ENCODE results near the gene SLC5A7.

The SLC5A7 gene

GRCh38 chr2:107986278-107987217 is at the start of gene SLC5A7:
Gene SLC5A7 (plus strand): TSS chr2:107986524. CDS start chr2:107988156, 1,632 bp downstream.
- no peak for DNase-seq

GRCh38 chr2:107961395-107961794 is 24.9 kb upstream of the SLC5A7 start:
- DNase-seq: no peak

GRCh38 chr2:107964185-107964584 is 22.1 kb upstream of the SLC5A7 start:
- DNase-seq: no peak

GRCh38 chr2:107984707-107985106 is 1.6 kb upstream of the SLC5A7 start:
- no peak for DNase-seq

- DNase-seq: no peak
These were observed 1.8 kb downstream of the SLC5A7 start for GRCh38 chr2:107988108-107988507.

GRCh38 chr2:107989445-107989844 is 3.1 kb downstream of the SLC5A7 start:
- no peak for DNase-seq

GRCh38 chr2:107990718-107991117 is 4.4 kb downstream of the SLC5A7 start:
- DNase-seq: no peak

GRCh38 chr2:107992069-107992468 is 5.7 kb downstream of the SLC5A7 start:
- no peak for DNase-seq

- DNase-seq: no peak
These were observed 12.8 kb downstream of the SLC5A7 start for GRCh38 chr2:107999158-107999557.

- DNase-seq: no peak
These were observed 24.7 kb downstream of the SLC5A7 start for GRCh38 chr2:108010912-108011591.

- DNase-seq: no peak
These were observed 27.0 kb downstream of the SLC5A7 start for GRCh38 chr2:108013305-108013704.

GRCh38 chr2:108022628-108023027 is 36.3 kb downstream of the SLC5A7 start:
- DNase-seq: no peak

- DNase-seq: no peak
These were observed 37.5 kb downstream of the SLC5A7 start for GRCh38 chr2:108023776-108024175.

- DNase-seq: no peak
These were observed 39.9 kb downstream of the SLC5A7 start for GRCh38 chr2:108026092-108026794.

- DNase-seq: no peak
These were observed 43.2 kb downstream of the SLC5A7 start for GRCh38 chr2:108029496-108029895.

- no peak for DNase-seq
These were observed 43.6 kb downstream of the SLC5A7 start for GRCh38 chr2:108029912-108030311.

GRCh38 chr2:108031471-108031941 is 45.2 kb downstream of the SLC5A7 start:
- DNase-seq: no peak

GRCh38 chr2:108034843-108035242 is 48.5 kb downstream of the SLC5A7 start:
- no peak for DNase-seq

- DNase-seq: no peak
These were observed 62.4 kb downstream of the SLC5A7 start for GRCh38 chr2:108048752-108049151.

- DNase-seq: no peak
These were observed 72.3 kb downstream of the SLC5A7 start for GRCh38 chr2:108058576-108059137.

GRCh38 chr2:108061439-108062042 is 75.2 kb downstream of the SLC5A7 start:
- DNase-seq: no peak

Data from NCI-H1436 (cell line).